ENCODE results near the gene GSE1. TPM values are rescaled to one million over a fixed set of nuclear protein-coding genes. Genes with fewer than 3 reads are reported as not detected.

GSE1 gene
- total RNA-seq, 1 experiment from 2014 or later: 97.5 TPM

- POLR2A ChIA-PET: interaction anchor here (0.6 kb wide), 1 partner anchor 20 kb away, joined by 3 read pairs; no protein-coding TSS in a partner anchor
- H3K27ac ChIP-seq (ENCODE audit: low read length): peak overlapping the region; percentile 75
- H3K27me3 ChIP-seq (ENCODE audit: control insufficient read depth, insufficient read depth, low read length): no peaks in the 10 kb centered on the region
- H3K9me3 ChIP-seq (ENCODE audit: control insufficient read depth, insufficient read depth, low read depth, low read length): no peaks in the 10 kb centered on the region
- BruUV-seq (replicated peaks): no TSS peak
- DNase-seq (ENCODE audit: low read depth, low spot score) (no peak), ATAC-seq (no peak)
- no peak for TF ChIP-seq CTCF (IDR thresholded peaks at IDR 0.05)
- no peak for TF ChIP-seq SIN3A (IDR thresholded peaks at IDR 0.05; ENCODE audit: borderline replicate concordance, insufficient read depth, low read depth, low read length)
- TF ChIP-seq REST (IDR thresholded peaks at IDR 0.05; ENCODE audit: insufficient read depth in 1 of 2, low read depth in 2 of 2, low read length in 1 of 2): no peak
- TF ChIP-seq TCF7L2 (IDR thresholded peaks at IDR 0.05; ENCODE audit: low read depth, low read length): no peak
- TF ChIP-seq POLR2AphosphoS5 (IDR thresholded peaks at IDR 0.05; ENCODE audit: low read depth, low read length): no peak
- in situ Hi-C loops (cut with HindIII; ENCODE audit: low pct_unique_long_range_greater_than_20kb, low sequenced_read_pairs) (no loop called here), intact Hi-C loops (cut with micrococcal nuclease; ENCODE audit: unreplicated experiment) (no loop called here)
- no peaks in the 10 kb centered on the region for H3K36me3 ChIP-seq (ENCODE audit: control insufficient read depth, insufficient read depth, low read length)
- H3K4me1 ChIP-seq (ENCODE audit: control insufficient read depth, insufficient read depth, low read length): peaks cover 64% of the 10 kb centered on the region
- CTCF ChIA-PET: interaction anchor here (0.7 kb wide), 1 partner anchor 1965 kb away, joined by 4 read pairs; no protein-coding TSS in a partner anchor
- no peak overlapping the region for H3K4me3 ChIP-seq (ENCODE audit: low read depth in 2 of 2, low read length in 2 of 2)
Observed at GRCh38 chr16:85607796-85608514, 5.2 kb upstream of the GSE1 start.

- no peaks in the 10 kb centered on the region; the same call in 1 of the 2 replicates for H3K36me3 ChIP-seq (ENCODE audit: control insufficient read depth, insufficient read depth, low read length)
- no peak for DNase-seq (ENCODE audit: low read depth, low spot score)
- in situ Hi-C loops (cut with HindIII; ENCODE audit: low pct_unique_long_range_greater_than_20kb, low sequenced_read_pairs) (no loop called here), intact Hi-C loops (cut with micrococcal nuclease; ENCODE audit: unreplicated experiment) (no loop called here)
- H3K27me3 ChIP-seq (ENCODE audit: control insufficient read depth, insufficient read depth, low read length): no peaks in the 10 kb centered on the region
- no peak for ATAC-seq
- H3K4me3 ChIP-seq (ENCODE audit: low read depth in 2 of 2, low read length in 2 of 2): no peak overlapping the region
- ChIA-PET POLR2A (interaction anchor here (0.6 kb wide), 1 partner anchor 21 kb away, joined by 3 read pairs; no protein-coding TSS in a partner anchor), CTCF (interaction anchor here (0.7 kb wide), 1 partner anchor 1965 kb away, joined by 4 read pairs; no protein-coding TSS in a partner anchor)
- no peaks in the 10 kb centered on the region for H3K9me3 ChIP-seq (ENCODE audit: control insufficient read depth, insufficient read depth, low read depth, low read length)
- H3K27ac ChIP-seq (ENCODE audit: low read length): peak overlapping the region; percentile 67
- peaks cover 58% of the 10 kb centered on the region for H3K4me1 ChIP-seq (ENCODE audit: control insufficient read depth, insufficient read depth, low read length)
- no TSS peak for BruUV-seq (replicated peaks)
- TF ChIP-seq SIN3A (IDR thresholded peaks at IDR 0.05; ENCODE audit: borderline replicate concordance, insufficient read depth, low read depth, low read length) (no peak), TCF7L2 (IDR thresholded peaks at IDR 0.05; ENCODE audit: low read depth, low read length) (no peak), POLR2AphosphoS5 (IDR thresholded peaks at IDR 0.05; ENCODE audit: low read depth, low read length) (no peak), REST (IDR thresholded peaks at IDR 0.05; ENCODE audit: insufficient read depth in 1 of 2, low read depth in 2 of 2, low read length in 1 of 2) (no peak), CTCF (IDR thresholded peaks at IDR 0.05) (no peak)
Observed at GRCh38 chr16:85608515-85608885, 4.6 kb upstream of the GSE1 start.
